Epithelial cell of esophagus (primary cell): Measurements from ENCODE around the gene ZSCAN2.

Experiments used
- DNase-seq: peaks from one replicate; pipeline ENCODE4 v3.0.0; 2010; ENCODE audit warnings: low read depth
- H3K4me3 ChIP-seq: 2 replicates; pipeline ENCODE4 v1.5.1; 2011; ENCODE audit warnings: mild to moderate bottlenecking, low read length, control low read depth
- CTCF ChIP-seq: IDR thresholded peaks from 2 replicates; pipeline ENCODE4 v1.5.1; 2011; ENCODE audit warnings: low read depth, mild to moderate bottlenecking, low read length, control low read depth, inconsistent platforms; ENCODE audit not compliant: insufficient read depth; ENCODE audit errors: missing control alignments

The ZSCAN2 gene

DNA sequence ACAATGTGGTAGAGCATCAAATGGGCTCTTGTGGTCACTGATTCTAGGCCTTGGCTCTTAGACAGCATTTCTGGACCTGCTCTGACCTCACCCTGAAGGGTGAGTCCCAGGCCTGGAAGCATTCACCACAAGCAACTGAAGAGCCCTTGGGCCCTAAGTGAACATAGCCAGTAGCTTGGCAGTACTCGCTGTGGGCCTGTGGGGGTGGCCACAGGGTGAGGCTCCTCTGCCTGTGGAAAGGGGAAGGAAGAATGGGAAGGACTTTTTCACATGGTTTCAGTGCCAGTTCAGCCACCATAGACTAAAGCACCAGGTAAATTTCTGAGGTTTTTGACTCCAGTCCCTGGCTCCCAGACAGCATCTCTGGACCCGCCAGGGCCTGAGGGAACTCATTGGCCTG lies 5.1 kb upstream of the ZSCAN2 start:
- H3K4me3 ChIP-seq: no peak overlapping the region
- no peak for DNase-seq

DNA sequence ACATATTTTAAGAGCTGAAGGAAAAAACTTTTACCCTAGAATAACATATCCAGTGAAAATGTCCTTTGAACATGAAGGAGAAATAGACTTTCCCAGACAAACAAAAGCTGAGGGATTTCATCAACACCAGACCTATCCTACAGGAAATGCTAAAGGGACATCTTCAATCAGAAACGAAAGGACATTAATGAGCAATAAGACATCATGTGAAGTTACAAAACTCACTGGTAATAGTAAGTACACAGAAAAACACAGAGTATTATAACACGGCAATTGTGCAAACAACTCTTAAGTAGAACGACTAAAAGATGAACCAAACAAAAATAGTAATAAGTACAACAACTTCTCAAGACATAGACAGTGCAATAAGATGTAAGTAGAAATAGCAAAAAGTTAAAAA lies 3.5 kb upstream of the ZSCAN2 start:
- H3K4me3 ChIP-seq: no peak overlapping the region
- no peak for TF ChIP-seq CTCF
- DNase-seq: no peak

More for the DNA sequence above, 5.1 kb upstream of the ZSCAN2 start:
- TF ChIP-seq CTCF: no peak

DNA sequence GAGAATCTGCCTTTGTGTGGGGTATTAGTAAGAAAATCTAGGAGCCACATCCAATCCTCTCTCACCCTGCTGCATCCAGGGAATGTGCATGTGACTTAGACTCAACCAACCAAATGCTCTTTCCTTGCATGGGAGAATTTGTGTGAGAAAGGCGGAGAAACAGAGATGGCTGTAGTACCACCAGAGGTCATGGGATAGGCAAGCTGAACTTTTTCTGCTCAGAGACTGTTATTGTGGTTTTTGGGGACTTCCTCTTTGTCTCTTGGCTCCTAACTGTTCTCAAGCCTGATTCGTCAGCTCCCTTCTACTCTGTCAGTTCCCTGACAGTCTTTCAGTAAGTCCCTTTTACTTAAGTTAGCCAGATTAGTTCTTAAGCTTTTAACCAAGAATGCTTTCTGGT lies 2.6 kb upstream of the ZSCAN2 start:
- no peak overlapping the region for H3K4me3 ChIP-seq
- DNase-seq: peak; percentile 21
- TF ChIP-seq CTCF: no peak

- peak; percentile 62 for TF ChIP-seq CTCF
- H3K4me3 ChIP-seq: no peak overlapping the region
- peak; percentile 65 for DNase-seq
Measured at GRCh38 chr15:84598993-84599392, 1.8 kb upstream of the ZSCAN2 start.

GRCh38 chr15:84599906-84600305 lies 903 bp upstream of the ZSCAN2 start:
- DNase-seq: no peak
- H3K4me3 ChIP-seq: no peak overlapping the region
- no peak for TF ChIP-seq CTCF

- TF ChIP-seq CTCF: no peak
Measured at GRCh38 chr15:84600331-84600686, 500 bp upstream of the ZSCAN2 start.

DNA sequence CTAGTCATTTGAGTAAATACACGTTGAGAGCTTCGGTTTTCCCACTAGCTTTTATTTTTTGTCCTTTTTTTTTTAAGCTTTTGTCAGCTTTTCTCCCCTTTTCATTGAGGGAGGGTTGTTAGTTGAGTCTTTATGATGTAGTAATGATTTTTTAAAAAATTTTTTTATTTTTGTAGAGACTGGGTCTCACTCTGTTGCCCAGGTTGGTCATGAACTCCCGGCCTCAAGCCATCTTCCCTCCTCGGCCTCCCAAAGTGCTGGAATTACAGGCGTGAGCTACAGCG lies 688 bp downstream of the ZSCAN2 start:
- H3K4me3 ChIP-seq: peak overlapping the region; percentile 92
- no peak for TF ChIP-seq CTCF
- no peak for DNase-seq

More at GRCh38 chr15:84600331-84600686, 500 bp upstream of the ZSCAN2 start:
- peak overlapping the region; percentile 92 for H3K4me3 ChIP-seq
- peak; percentile 95 for DNase-seq
